GM12878 (cell line): ENCODE data around the gene FHOD3. TPM values are rescaled to one million over a fixed set of nuclear protein-coding genes. Genes with fewer than 3 reads are reported as not detected.

Source experiments
- CBX5 ChIP-seq: sonication (generic); IDR thresholded peaks from 2 replicates; pipeline ENCODE4 v1.6.1; 2016; ENCODE audit warnings: low read depth, moderate library complexity, mild to moderate bottlenecking, inconsistent platforms
- CHD1 ChIP-seq: IDR thresholded peaks from 2 replicates; pipeline ENCODE4 v1.6.1; 2012; ENCODE audit warnings: low read depth, low read length, improper control_type of control experiment
- CHD4 ChIP-seq: fragments of 200-600 bp; sonication (generic); IDR thresholded peaks from 2 replicates; pipeline ENCODE4 v1.6.1; 2016; ENCODE audit warnings: mild to moderate bottlenecking
- CTCF ChIP-seq, 3 experiments: IDR thresholded peaks in 2 of 3; conservative IDR thresholded peaks in 1 of 3; 2 replicates each; pipeline ENCODE4 v1.5.1; 2011; ENCODE audit warnings: low read depth in 3 of 3, low read length in 3 of 3, mild to moderate bottlenecking in 3 of 3, control low read depth in 2 of 3, moderate library complexity in 2 of 3, inconsistent platforms in 1 of 3, mixed read lengths in 1 of 3; ENCODE audit not compliant: control insufficient read depth in 2 of 3, insufficient read depth in 1 of 3; ENCODE audit errors: extremely low read depth in 1 of 3
- DPF2 ChIP-seq: fragments of 450-650 bp; IDR thresholded peaks from 2 replicates; pipeline ENCODE4 v1.6.1; 2017; ENCODE audit warnings: mild to moderate bottlenecking
- E4F1 ChIP-seq: fragments of 450-650 bp; IDR thresholded peaks from 2 replicates; pipeline ENCODE4 v1.6.1; 2018; ENCODE audit warnings: borderline replicate concordance, mild to moderate bottlenecking; ENCODE audit not compliant: partially characterized antibody
- EP300 ChIP-seq, 2 experiments: fragments of 150-350 bp in 1 of 2; IDR thresholded peaks; 2 replicates each; pipeline ENCODE4 v1.6.1; 2011 to 2012; ENCODE audit warnings: low read depth in 2 of 2, low read length in 2 of 2, borderline replicate concordance in 1 of 2, improper control_type of control experiment in 1 of 2, inconsistent platforms in 1 of 2; ENCODE audit not compliant: control insufficient read depth in 1 of 2
- ESRRA ChIP-seq: IDR thresholded peaks from 2 replicates; pipeline ENCODE4 v1.6.1; 2012; ENCODE audit warnings: mild to moderate bottlenecking, low read length, improper control_type of control experiment
- FOXK2 ChIP-seq: fragments of 450-650 bp; IDR thresholded peaks from 2 replicates; pipeline ENCODE4 v1.6.1; 2017; ENCODE audit warnings: mild to moderate bottlenecking, moderate library complexity
- KDM1A ChIP-seq: fragments of 200-600 bp; sonication (generic); IDR thresholded peaks from 2 replicates; pipeline ENCODE4 v1.6.1; 2016; ENCODE audit warnings: borderline replicate concordance
- LARP7 ChIP-seq: fragments of 450-650 bp; IDR thresholded peaks from 2 replicates; pipeline ENCODE4 v1.6.1; 2017; ENCODE audit warnings: mild to moderate bottlenecking
- NFXL1 ChIP-seq: fragments of 450-650 bp; IDR thresholded peaks from 2 replicates; pipeline ENCODE4 v1.6.1; 2017; ENCODE audit warnings: antibody characterized with exemption, mild to moderate bottlenecking, borderline replicate concordance
- NFYB ChIP-seq: IDR thresholded peaks from 2 replicates; pipeline ENCODE4 v1.6.1; 2011; ENCODE audit warnings: low read depth, mild to moderate bottlenecking, low read length, improper control_type of control experiment, moderate library complexity; ENCODE audit not compliant: insufficient read depth
- PAX8 ChIP-seq: fragments of 450-650 bp; IDR thresholded peaks from 2 replicates; pipeline ENCODE4 v1.6.1; 2017; ENCODE audit warnings: mild to moderate bottlenecking, moderate library complexity
- PBX3 ChIP-seq: IDR thresholded peaks from 2 replicates; pipeline ENCODE4 v1.6.1; 2011; ENCODE audit warnings: mild to moderate bottlenecking, low read depth, low read length, moderate library complexity; ENCODE audit not compliant: insufficient replicate concordance
- SIX5 ChIP-seq: IDR thresholded peaks from 2 replicates; pipeline ENCODE4 v1.6.1; 2011; ENCODE audit warnings: mild to moderate bottlenecking, low read depth, low read length, moderate library complexity; ENCODE audit not compliant: severe bottlenecking
- SMAD5 ChIP-seq: IDR thresholded peaks from 2 replicates; pipeline ENCODE4 v1.6.1; 2016; ENCODE audit warnings: antibody characterized with exemption, low read depth
- SP1 ChIP-seq: IDR thresholded peaks from one replicate; pipeline ENCODE4 v1.6.1; 2011; ENCODE audit warnings: low read depth, low read length
- SREBF2 ChIP-seq: IDR thresholded peaks from 2 replicates; pipeline ENCODE4 v1.6.1; 2012; ENCODE audit warnings: mild to moderate bottlenecking, low read length
- ZBTB11 ChIP-seq: fragments of 450-650 bp; formaldehyde crosslinking; IDR thresholded peaks from 2 replicates; pipeline ENCODE4 v1.5.0; 2022; ENCODE audit warnings: mild to moderate bottlenecking, missing genetic modification characterization
- ZNF207 ChIP-seq: fragments of 450-650 bp; IDR thresholded peaks from 2 replicates; pipeline ENCODE4 v1.6.1; 2014; ENCODE audit warnings: antibody characterized with exemption, mild to moderate bottlenecking, borderline replicate concordance
- ZZZ3 ChIP-seq: IDR thresholded peaks from 2 replicates; pipeline ENCODE4 v1.6.1; 2011; ENCODE audit warnings: low read depth; ENCODE audit not compliant: control insufficient read depth, insufficient read length
- polyA plus RNA-seq, 11 experiments: library from polyadenylated mRNA; depleted of rRNA in 4 of 11; unstranded in 6 of 11; stranded (reverse) in 5 of 11; fragments of >200 nt; fragmentation: Nextera tagmentation in 4 of 11; fragmentation: Illumina TruSeq in 1 of 11; extraction: Ambion mirVana in 4 of 11; extraction: Trizol in 1 of 11; gene quantifications; 1 replicate in 1 of 11; 2 replicates in 10 of 11; pipeline versions ENCODE4 v1.2.1 to v1.2.3, GENCODE V29; 2011 to 2016; ENCODE audit warnings: inconsistent platforms in 2 of 11, missing spikeins in 2 of 11, low read depth in 1 of 11
- total RNA-seq, 4 experiments: library from RNA; depleted of rRNA in 3 of 4; stranded (reverse); fragments of >200 nt in 3 of 4; fragmentation: Illumina TruSeq in 1 of 4; extraction: Trizol in 1 of 4; gene quantifications; 2 replicates each; pipeline versions ENCODE4 v1.2.1 to v1.2.3, GENCODE V29; 2013 to 2021

The FHOD3 gene
- total and polyA plus RNA-seq, 10 of the 15 experiments (the other 5 are each of a cell fraction or from before 2014, with no cell fraction given) = 0.77 to 26.7 (median 10.4) TPM

GRCh38 chr18:36828630-36829361, 531.3 kb downstream of the FHOD3 start, which contains the start of the genes KIAA1328 and TPGS2 (continued):
- no peak for TF ChIP-seq FOXK2
- TF ChIP-seq ZNF207 = peak; percentile 92
- TF ChIP-seq SP1 = peak; percentile 52
- no peak for TF ChIP-seq NFXL1
- TF ChIP-seq PAX8 = no peak
- TF ChIP-seq SREBF2 = no peak
- TF ChIP-seq EP300 (IDR thresholded peaks at IDR 0.05; ENCODE audit: borderline replicate concordance in 1 of 2, control insufficient read depth in 1 of 2, low read depth in 2 of 2, low read length in 2 of 2) = no peak
- no peak for TF ChIP-seq E4F1
- TF ChIP-seq ZZZ3 = no peak
- no peak for TF ChIP-seq PBX3
- TF ChIP-seq CHD1 = no peak
- no peak for TF ChIP-seq ZBTB11 (CRISPR knock-in tag)
- TF ChIP-seq LARP7 = peak; percentile 64; the same call in 1 of the 2 replicates
- no peak for TF ChIP-seq SMAD5
- TF ChIP-seq KDM1A = no peak
- no peak for TF ChIP-seq CHD4
- peak; percentile 57; the same call in 1 of the 2 replicates for TF ChIP-seq DPF2
- no peak for TF ChIP-seq ESRRA
- peak; percentile 74 for TF ChIP-seq SIX5
- peak; percentile 61; the same call in 1 of the 2 replicates for TF ChIP-seq NFYB
- peak; percentile 56 to 58 (median 57) for TF ChIP-seq CTCF (IDR thresholded peaks at IDR 0.05 in 2 of 3, conservative IDR thresholded peaks at IDR 0.05 in 1 of 3; ENCODE audit: control insufficient read depth in 2 of 3, extremely low read depth in 1 of 3, insufficient read depth in 1 of 3, low read depth in 3 of 3, low read length in 3 of 3)
- no peak for TF ChIP-seq CBX5
